B cell (primary cell): Measurements from ENCODE around the gene NDUFAF5. TPM values are rescaled to one million over a fixed set of nuclear protein-coding genes. Genes with fewer than 3 reads are reported as not detected.

ENCODE experiments used
- ATAC-seq: fragments of 200-7000 bp; cut with Tn5 transposase; one replicate; pipeline ENCODE4 v1.10.0; 2021; ENCODE audit warnings: low read depth, mild to moderate bottlenecking, moderate number of reproducible peaks, moderate library complexity
- CTCF ChIA-PET: fragments of 350-600 bp; sonication (Branson Sonifier 250); formaldehyde crosslinking; loops from one replicate; lab custom pipeline; 2021; ENCODE audit warnings: antibody characterized with exemption, inconsistent platforms; lab: Charles Lee
- POLR2A ChIA-PET: fragments of 350-600 bp; sonication (Branson Sonifier 250); formaldehyde crosslinking; loops from one replicate; lab custom pipeline; 2021; ENCODE audit warnings: antibody characterized with exemption; lab: Charles Lee
- DNase-seq: peaks from one replicate; pipeline ENCODE4 v3.0.0; 2013
- H2AFZ ChIP-seq: 2 replicates; pipeline ENCODE4 v1.6.1; 2012; ENCODE audit warnings: mild to moderate bottlenecking, low read depth, low read length; ENCODE audit not compliant: insufficient read depth, poor library complexity, severe bottlenecking
- H3K27ac ChIP-seq, 2 donors: 1 replicate in 1 of 2; 2 replicates in 1 of 2; pipeline ENCODE4 v1.5.1; 2012 to 2013; ENCODE audit warnings: low read length in 2 of 2, mild to moderate bottlenecking in 2 of 2, moderate library complexity in 1 of 2
- H3K27me3 ChIP-seq, 4 experiments: fragments of 200-600 bp in 1 of 4; sonication (generic) in 1 of 4; replicated peaks in 1 of 4; 1 replicate in 2 of 4; 2 replicates in 2 of 4; pipeline versions ENCODE4 v1.6.1 to v1.7.0; 2013 to 2016; ENCODE audit warnings: low read length in 3 of 4, mild to moderate bottlenecking in 2 of 4, mixed read lengths in 1 of 4, moderate library complexity in 1 of 4; ENCODE audit not compliant: insufficient read depth in 4 of 4, control insufficient read depth in 3 of 4; ENCODE audit errors: control extremely low read depth in 1 of 4
- H3K36me3 ChIP-seq, 2 experiments: replicated peaks in 1 of 2; 1 replicate in 1 of 2; 2 replicates in 1 of 2; pipeline versions ENCODE4 v1.6.1 to v1.7.1; 2013; ENCODE audit warnings: low read length in 1 of 2; ENCODE audit not compliant: insufficient read depth in 2 of 2, control insufficient read depth in 1 of 2; ENCODE audit errors: control extremely low read depth in 1 of 2, extremely low read depth in 1 of 2
- H3K4me1 ChIP-seq, 2 donors: fragments of 200-600 bp in 1 of 2; sonication (generic) in 1 of 2; 1 replicate in 1 of 2; 2 replicates in 1 of 2; pipeline versions ENCODE4 v1.5.1 to v1.6.1; 2013 to 2017; ENCODE audit warnings: low read length in 2 of 2; ENCODE audit not compliant: control insufficient read depth in 2 of 2, insufficient read depth in 2 of 2
- H3K4me2 ChIP-seq: replicated peaks from 2 replicates; pipeline ENCODE3; 2012; ENCODE audit warnings: mild to moderate bottlenecking, low read depth, low read length; ENCODE audit not compliant: poor library complexity, severe bottlenecking
- H3K4me3 ChIP-seq, 5 experiments: fragments of 200-600 bp in 1 of 5; sonication (generic) in 1 of 5; 1 replicate in 3 of 5; 2 replicates in 2 of 5; pipeline versions ENCODE4 v1.5.1 to v1.7.0; 2011 to 2016; ENCODE audit warnings: low read length in 4 of 5, mild to moderate bottlenecking in 4 of 5, low read depth in 2 of 5, control low read depth in 1 of 5, moderate library complexity in 1 of 5; ENCODE audit not compliant: insufficient read depth in 1 of 5; ENCODE audit errors: control extremely low read depth in 1 of 5, extremely low read depth in 1 of 5
- H3K79me2 ChIP-seq: fragments of 200-600 bp; sonication (generic); one replicate; pipeline ENCODE4 v1.6.0; 2016; ENCODE audit warnings: low read length; ENCODE audit not compliant: control insufficient read depth, insufficient read depth
- H3K9ac ChIP-seq: fragments of 200-600 bp; sonication (generic); 2 replicates; pipeline ENCODE4 v1.6.1; 2017; ENCODE audit warnings: mild to moderate bottlenecking, low read length, moderate library complexity
- H3K9me3 ChIP-seq, 3 donors: one replicate each; pipeline versions ENCODE4 v1.6.1 to v1.7.1; 2013; ENCODE audit warnings: low read length in 2 of 3; ENCODE audit not compliant: control insufficient read depth in 2 of 3, insufficient read depth in 1 of 3; ENCODE audit errors: control extremely low read depth in 1 of 3
- H4K20me1 ChIP-seq: 2 replicates; pipeline ENCODE4 v1.6.0; 2012; ENCODE audit warnings: mild to moderate bottlenecking, low read length; ENCODE audit not compliant: insufficient read depth, control insufficient read depth, poor library complexity, severe bottlenecking
- H3K27ac Mint-ChIP-seq: one replicate; pipeline ENCODE4 v1.8.0; 2021; ENCODE audit warnings: mixed read lengths
- H3K27me3 Mint-ChIP-seq: one replicate; pipeline ENCODE4 v1.8.0; 2021; ENCODE audit warnings: mixed read lengths
- H3K4me1 Mint-ChIP-seq: one replicate; pipeline ENCODE4 v1.8.0; 2021; ENCODE audit warnings: mixed read lengths
- H3K4me3 Mint-ChIP-seq: one replicate; pipeline ENCODE4 v1.8.0; 2021; ENCODE audit warnings: mixed read lengths
- H3K9me3 Mint-ChIP-seq: one replicate; pipeline ENCODE4 v1.8.0; 2022; ENCODE audit warnings: mixed read lengths; ENCODE audit not compliant: insufficient read depth
- EZH2 ChIP-seq: IDR thresholded peaks from 2 replicates; pipeline ENCODE4 v1.6.1; 2012; ENCODE audit warnings: borderline replicate concordance, low read depth, mild to moderate bottlenecking, moderate library complexity, low read length; ENCODE audit not compliant: insufficient read depth, poor library complexity, severe bottlenecking
- WGBS: methylation state at CpG from one replicate; pipeline ENCODE4 v1.1.5; 2013; ENCODE audit warnings: missing lambda C conversion rate; ENCODE audit not compliant: insufficient coverage; 5-methylcytosine and 5-hydroxymethylcytosine counted together
- intact Hi-C: fragments of 100-400 bp; cut with micrococcal nuclease; formaldehyde crosslinking; loops from one replicate; pipeline ENCODE4 v1.10.0; 2022
- polyA plus RNA-seq: library from polyadenylated mRNA; depleted of rRNA; stranded (reverse); fragments of >200 nt; gene quantifications from 2 replicates; pipeline ENCODE4 v1.2.3, GENCODE V29; 2012
- total RNA-seq, 2 donors: library from RNA; stranded (reverse); fragments of 120-200 nt in 1 of 2; gene quantifications; 1 replicate in 1 of 2; 2 replicates in 1 of 2; pipeline versions ENCODE4 v1.2.3 to v1.2.4, GENCODE V29; 2013 to 2022
- TF ChIP-seq, protein P1 (sequence below): fragments of 200-600 bp; IDR thresholded peaks from one replicate; pipeline ENCODE4 v1.8.0; 2022; ENCODE audit warnings: antibody characterized with exemption, mild to moderate bottlenecking

The NDUFAF5 gene
- total and polyA plus RNA-seq, 2 donors (not counting 1 experiment from before 2014, with no cell fraction given) = 6.5 to 28.8 TPM

GRCh38 chr20:13809855-13810254 is 25.0 kb downstream of the NDUFAF5 start:
- no peaks in the 10 kb centered on the region for H3K27me3 ChIP-seq
- no peak overlapping the region for H3K9ac ChIP-seq
- DNase-seq (no peak), ATAC-seq (no peak)
- WGBS = 96% methylated on average over 3 of the region's 3 CpGs
- H3K4me3 ChIP-seq = no peak overlapping the region
- H2AFZ ChIP-seq = no peak overlapping the region
- TF ChIP-seq, protein P1, sequence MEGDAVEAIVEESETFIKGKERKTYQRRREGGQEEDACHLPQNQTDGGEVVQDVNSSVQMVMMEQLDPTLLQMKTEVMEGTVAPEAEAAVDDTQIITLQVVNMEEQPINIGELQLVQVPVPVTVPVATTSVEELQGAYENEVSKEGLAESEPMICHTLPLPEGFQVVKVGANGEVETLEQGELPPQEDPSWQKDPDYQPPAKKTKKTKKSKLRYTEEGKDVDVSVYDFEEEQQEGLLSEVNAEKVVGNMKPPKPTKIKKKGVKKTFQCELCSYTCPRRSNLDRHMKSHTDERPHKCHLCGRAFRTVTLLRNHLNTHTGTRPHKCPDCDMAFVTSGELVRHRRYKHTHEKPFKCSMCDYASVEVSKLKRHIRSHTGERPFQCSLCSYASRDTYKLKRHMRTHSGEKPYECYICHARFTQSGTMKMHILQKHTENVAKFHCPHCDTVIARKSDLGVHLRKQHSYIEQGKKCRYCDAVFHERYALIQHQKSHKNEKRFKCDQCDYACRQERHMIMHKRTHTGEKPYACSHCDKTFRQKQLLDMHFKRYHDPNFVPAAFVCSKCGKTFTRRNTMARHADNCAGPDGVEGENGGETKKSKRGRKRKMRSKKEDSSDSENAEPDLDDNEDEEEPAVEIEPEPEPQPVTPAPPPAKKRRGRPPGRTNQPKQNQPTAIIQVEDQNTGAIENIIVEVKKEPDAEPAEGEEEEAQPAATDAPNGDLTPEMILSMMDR = no peak
- TF ChIP-seq EZH2 = no peak
- Mint-ChIP-seq H3K27me3 (no peaks in the 10 kb centered on the region), H3K4me3 (no peak overlapping the region), H3K4me1 (no peaks in the 10 kb centered on the region), H3K27ac (no peak overlapping the region), H3K9me3 (no peaks in the 10 kb centered on the region)
- H3K9me3 ChIP-seq = no peaks in the 10 kb centered on the region
- POLR2A ChIA-PET = no interaction called here
- no peaks in the 10 kb centered on the region for H3K4me1 ChIP-seq
- H4K20me1 ChIP-seq = no peaks in the 10 kb centered on the region
- no peak overlapping the region for H3K27ac ChIP-seq
- no peaks in the 10 kb centered on the region for H3K79me2 ChIP-seq
- peaks cover 28 to 67% of the 10 kb centered on the region in 2 experiments for H3K36me3 ChIP-seq
- CTCF ChIA-PET = interaction anchor here (0.9 to 1.4 kb wide), 2 partner anchors 9 to 10 kb away, joined by 3 read pairs; no protein-coding TSS in a partner anchor
- H3K4me2 ChIP-seq = no peak overlapping the region
- intact Hi-C loops = no loop called here

DNA sequence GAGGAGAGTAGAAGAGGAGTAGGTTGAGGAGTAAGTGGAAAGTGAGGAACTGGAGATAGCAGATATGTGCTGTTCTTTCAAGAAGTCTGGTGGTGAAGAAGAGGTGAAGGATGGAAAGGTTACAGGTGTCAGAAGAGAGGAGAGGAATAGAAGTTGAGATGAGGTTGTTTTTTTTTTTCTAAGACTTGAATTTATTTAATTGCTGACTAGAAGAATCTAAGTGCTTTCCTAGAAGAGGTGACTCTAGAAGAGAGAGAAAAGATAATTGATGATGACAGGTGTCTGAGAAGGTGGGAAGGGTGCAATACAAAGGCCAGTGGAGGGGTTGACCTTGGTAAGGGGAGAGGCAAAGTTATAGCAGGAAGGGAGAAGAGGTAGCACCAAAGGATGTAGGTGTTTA is 25.6 kb downstream of the NDUFAF5 start:
- Histone ChIP-seq H3K27ac (no peak overlapping the region), H3K79me2 (no peaks in the 10 kb centered on the region), H2AFZ (no peak overlapping the region), H3K9me3 (no peaks in the 10 kb centered on the region), H3K4me1 (no peaks in the 10 kb centered on the region), H3K27me3 (no peaks in the 10 kb centered on the region), H3K9ac (no peak overlapping the region), H3K4me3 (no peak overlapping the region), H3K36me3 (peaks cover 32 to 71% of the 10 kb centered on the region in 2 experiments), H3K4me2 (no peak overlapping the region), H4K20me1 (no peaks in the 10 kb centered on the region)
- intact Hi-C loops = no loop called here
- Mint-ChIP-seq H3K9me3 (no peaks in the 10 kb centered on the region), H3K27ac (no peak overlapping the region), H3K27me3 (no peaks in the 10 kb centered on the region), H3K4me1 (no peaks in the 10 kb centered on the region), H3K4me3 (no peak overlapping the region)
- POLR2A ChIA-PET = no interaction called here
- ATAC-seq = no peak
- CTCF ChIA-PET = interaction anchor here (0.9 to 1.4 kb wide), 2 partner anchors 8 to 9 kb away, joined by 3 read pairs; no protein-coding TSS in a partner anchor
- no peak for DNase-seq
- no peak for TF ChIP-seq EZH2
- TF ChIP-seq, protein P1 = no peak
